Effector memory CD8-positive, alpha-beta T cell (primary cell): Measurements from ENCODE around the gene NOC4L.
A peak's percentile ranks its signal among the peaks of the same experiment; 100 is the strongest.
"Not testable (repeated sequence)": the region's sequence is repeated elsewhere in the genome, so short reads cannot be mapped to it uniquely, and the experiment has no call there.

ENCODE experiments used
- ATAC-seq: fragments of 150-1000 bp; cut with Tn5 transposase; replicated peaks from 2 replicates; pipeline ENCODE4 v1.10.0; 2021; ENCODE audit warnings: mild to moderate bottlenecking, moderate library complexity
- DNase-seq, 3 experiments: peaks; one replicate each; pipeline ENCODE4 v3.0.0; 2021
- H3K27ac Mint-ChIP-seq, 2 donors: one replicate each; pipeline ENCODE4 v1.8.0; 2022; ENCODE audit warnings: mild to moderate bottlenecking in 2 of 2, mixed read lengths in 2 of 2, moderate library complexity in 2 of 2
- H3K27me3 Mint-ChIP-seq, 2 donors: one replicate each; pipeline ENCODE4 v1.8.0; 2022; ENCODE audit warnings: mixed read lengths in 2 of 2
- H3K36me3 Mint-ChIP-seq: one replicate; pipeline ENCODE4 v1.8.0; 2022; ENCODE audit warnings: mild to moderate bottlenecking, moderate library complexity, mixed read lengths; ENCODE audit not compliant: insufficient read depth
- H3K4me1 Mint-ChIP-seq, 2 donors: one replicate each; pipeline ENCODE4 v1.8.0; 2022; ENCODE audit warnings: low read depth in 2 of 2, mixed read lengths in 2 of 2
- H3K4me3 Mint-ChIP-seq, 2 donors: one replicate each; pipeline ENCODE4 v1.8.0; 2022; ENCODE audit warnings: mild to moderate bottlenecking in 2 of 2, mixed read lengths in 2 of 2, moderate library complexity in 2 of 2
- H3K9me3 Mint-ChIP-seq, 2 donors: one replicate each; pipeline ENCODE4 v1.8.0; 2022; ENCODE audit warnings: mixed read lengths in 2 of 2
- total RNA-seq, 9 experiments: gene quantifications; one replicate each; lab custom pipeline; 2026; lab: John Stamatoyannopoulos, UW

Gene NOC4L
- total RNA-seq: 11.1 to 63.4 (median 24.1) reads per million in 9 experiments

DNA sequence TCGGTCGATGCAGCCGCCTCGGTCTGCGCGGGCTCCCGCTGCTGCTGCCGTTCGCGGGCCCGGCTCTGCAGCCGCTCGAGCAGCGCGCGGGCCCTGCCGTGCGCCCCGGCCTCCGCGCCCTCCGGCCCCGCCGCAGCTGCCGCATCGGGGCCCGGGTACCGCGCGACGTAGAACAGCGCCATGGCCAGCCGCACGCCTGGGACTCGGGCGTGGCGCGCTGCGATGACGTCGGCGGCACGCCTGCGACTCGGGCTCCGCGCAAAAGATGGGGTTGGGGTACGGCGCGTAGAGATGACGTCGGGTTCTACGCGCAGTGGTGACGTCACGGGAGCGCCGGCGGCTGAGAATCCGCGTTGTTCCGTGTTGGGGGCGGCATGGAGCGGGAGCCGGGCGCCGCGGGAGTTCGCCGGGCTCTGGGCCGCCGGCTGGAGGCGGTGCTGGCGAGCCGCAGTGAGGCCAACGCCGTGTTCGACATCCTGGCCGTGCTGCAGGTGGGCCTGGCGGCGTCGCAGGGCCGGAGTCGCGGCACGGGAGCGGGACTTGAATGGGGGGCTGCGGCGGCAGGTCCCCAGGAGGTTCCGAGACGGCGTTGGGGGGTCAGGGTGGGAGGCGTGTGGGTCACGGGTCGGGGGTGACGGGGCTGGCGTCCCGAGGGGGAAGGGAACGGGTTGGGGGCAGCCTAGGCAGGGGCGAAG, at the start of gene NOC4L, which contains the start of gene DDX51:
NOC4L (plus strand) TSS at position 343 of the 695 bp plus-strand sequence; CDS start at position 375, 32 bp downstream.
DDX51 (minus strand) TSS at position 205 of the 695 bp plus-strand sequence; CDS start at position 182, 23 bp downstream.
- peak; percentile 93 for ATAC-seq
- H3K36me3 Mint-ChIP-seq: peaks cover 65% of the 10 kb centered on the region
- peak within 1 kb of the TSS; percentile 95 to 97 for H3K4me3 Mint-ChIP-seq
- peak; percentile 95 to 99 (median 98) for DNase-seq
- H3K4me1 Mint-ChIP-seq: peaks cover 20 to 22% of the 10 kb centered on the region in 2 donors
- no peaks in the 10 kb centered on the region for H3K27me3 Mint-ChIP-seq
- peak within 1 kb of the TSS; percentile 98 to 99 for H3K27ac Mint-ChIP-seq
- H3K9me3 Mint-ChIP-seq: no peaks in the 10 kb centered on the region

GRCh38 chr12:132095520-132096409, 48.5 kb upstream of the NOC4L start:
- ATAC-seq: no peak
- peaks cover 20% of the 10 kb centered on the region for H3K36me3 Mint-ChIP-seq
- no peak overlapping the region for H3K4me3 Mint-ChIP-seq
- no peak for DNase-seq
- H3K9me3 Mint-ChIP-seq: no peaks in the 10 kb centered on the region
- no peaks in the 10 kb centered on the region for H3K27me3 Mint-ChIP-seq
- H3K4me1 Mint-ChIP-seq: peaks cover 5 to 6% of the 10 kb centered on the region in 2 donors
- peak overlapping the region; percentile 52 to 77 for H3K27ac Mint-ChIP-seq

- no peak overlapping the region for H3K27ac Mint-ChIP-seq
- no peaks in the 10 kb centered on the region for H3K27me3 Mint-ChIP-seq
- no peak overlapping the region for H3K4me3 Mint-ChIP-seq
- no peaks in the 10 kb centered on the region for H3K9me3 Mint-ChIP-seq
- peaks cover 12% of the 10 kb centered on the region for H3K36me3 Mint-ChIP-seq
- H3K4me1 Mint-ChIP-seq: peaks cover 4 to 6% of the 10 kb centered on the region in 2 donors
- DNase-seq: no peak
- no peak for ATAC-seq
These were observed 44.5 kb upstream of the NOC4L start for GRCh38 chr12:132099739-132100138.

DNA sequence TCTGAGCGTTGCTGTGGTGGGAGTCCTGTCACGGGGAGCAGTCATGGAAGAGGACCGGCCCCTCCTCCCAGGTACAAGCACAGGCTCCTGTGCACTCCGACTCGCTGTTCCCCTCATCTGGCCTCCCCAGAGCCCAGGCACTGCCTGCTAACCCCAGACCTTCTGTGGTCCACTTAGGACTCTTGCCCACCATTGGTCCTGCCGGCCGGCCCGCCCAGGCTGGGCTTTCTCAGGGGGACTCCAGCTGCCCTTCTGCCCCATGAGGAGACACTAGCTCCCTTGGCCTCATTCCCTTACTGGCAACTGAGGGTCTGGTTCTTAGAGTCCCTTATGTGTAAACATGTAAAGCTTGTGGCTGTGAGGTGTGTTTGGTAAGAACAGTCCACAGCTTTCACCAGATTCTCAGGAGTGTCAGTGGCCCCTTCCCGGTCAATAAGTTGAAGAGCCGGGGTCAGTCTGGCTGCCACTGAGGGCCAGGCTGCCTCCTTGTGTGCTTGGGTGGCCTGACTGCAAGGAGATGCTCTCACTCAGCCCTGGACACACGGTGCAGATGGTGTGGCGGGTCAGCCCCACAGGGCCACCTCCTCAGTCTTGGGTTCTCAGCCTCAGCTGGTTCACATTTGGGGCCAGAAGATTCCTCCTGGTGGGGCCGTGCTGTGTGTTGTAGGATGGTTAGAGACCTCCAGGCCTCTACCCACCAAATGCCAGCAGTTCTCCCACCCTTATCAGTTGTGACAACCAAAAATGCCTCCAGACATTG, 43.8 kb upstream of the NOC4L start:
- ATAC-seq: no peak
- H3K36me3 Mint-ChIP-seq: peaks cover 10% of the 10 kb centered on the region
- H3K9me3 Mint-ChIP-seq: no peaks in the 10 kb centered on the region
- no peak overlapping the region for H3K4me3 Mint-ChIP-seq
- H3K27me3 Mint-ChIP-seq: no peaks in the 10 kb centered on the region
- no peak overlapping the region for H3K27ac Mint-ChIP-seq
- peaks cover 2 to 4% of the 10 kb centered on the region in 2 donors for H3K4me1 Mint-ChIP-seq
- no peak for DNase-seq

- DNase-seq (no peak), ATAC-seq (no peak)
- H3K4me1 Mint-ChIP-seq: no peaks in the 10 kb centered on the region
- no peak overlapping the region for H3K4me3 Mint-ChIP-seq
- no peaks in the 10 kb centered on the region for H3K27me3 Mint-ChIP-seq
- no peak overlapping the region for H3K27ac Mint-ChIP-seq
- H3K36me3 Mint-ChIP-seq: peaks cover 6% of the 10 kb centered on the region
- no peaks in the 10 kb centered on the region for H3K9me3 Mint-ChIP-seq
These were observed 42.0 kb upstream of the NOC4L start for GRCh38 chr12:132102297-132102696.

- DNase-seq, ATAC-seq, H3K27me3 Mint-ChIP-seq, H3K4me3 Mint-ChIP-seq, H3K27ac Mint-ChIP-seq, H3K9me3 Mint-ChIP-seq, H3K4me1 Mint-ChIP-seq, H3K36me3 Mint-ChIP-seq: not testable (repeated sequence)
These were observed 41.2 kb upstream of the NOC4L start for GRCh38 chr12:132103072-132103471.

GRCh38 chr12:132103542-132104308, 40.5 kb upstream of the NOC4L start:
- peaks cover 3% of the 10 kb centered on the region for H3K36me3 Mint-ChIP-seq

DNA sequence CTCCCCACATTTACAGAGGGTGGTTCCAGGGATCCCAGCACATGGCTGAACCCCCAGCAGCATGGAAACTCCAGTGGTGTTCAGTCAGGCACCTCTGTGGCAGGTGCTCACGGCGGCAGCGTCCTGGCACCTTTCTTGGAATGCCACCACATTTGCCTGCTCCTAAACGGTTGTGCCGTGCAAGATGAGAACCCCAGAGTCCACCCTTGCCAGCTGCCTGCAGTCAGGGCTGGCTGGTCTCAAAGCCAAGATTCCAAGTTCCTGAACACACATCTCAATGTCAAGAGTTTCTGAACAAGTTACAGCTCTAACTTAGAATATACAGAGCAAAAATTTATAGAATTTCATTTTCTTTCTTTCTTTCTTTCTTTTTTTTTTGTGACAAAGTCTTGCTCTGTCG, 38.8 kb upstream of the NOC4L start:
- Mint-ChIP-seq H3K4me1 (no peaks in the 10 kb centered on the region), H3K9me3 (no peaks in the 10 kb centered on the region)

More at GRCh38 chr12:132103542-132104308, 40.5 kb upstream of the NOC4L start:
- Mint-ChIP-seq H3K27me3 (no peaks in the 10 kb centered on the region), H3K4me1 (no peaks in the 10 kb centered on the region), H3K4me3 (no peak overlapping the region), H3K9me3 (no peaks in the 10 kb centered on the region), H3K27ac (no peak overlapping the region)
- DNase-seq: no peak
- ATAC-seq: no peak

DNA sequence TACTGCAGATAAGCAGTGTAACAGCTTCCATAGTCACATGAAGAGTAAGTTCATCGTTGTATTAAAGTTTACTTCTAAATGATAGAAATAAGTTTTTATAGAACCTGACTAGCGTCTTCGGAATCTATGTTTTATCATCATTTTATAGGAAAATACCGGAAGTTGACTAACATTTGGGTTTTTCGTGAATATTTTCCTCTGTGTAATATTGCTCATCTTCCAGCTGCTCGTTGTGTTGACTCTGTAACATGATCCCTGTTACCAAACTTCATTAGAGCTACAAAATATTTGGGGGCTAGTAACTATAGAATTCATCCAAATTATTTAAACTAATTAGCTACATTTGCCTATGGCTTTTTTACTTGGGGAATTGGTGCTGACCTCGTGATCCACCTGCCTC, 37.3 kb upstream of the NOC4L start:
- Mint-ChIP-seq H3K36me3 (peaks cover 6% of the 10 kb centered on the region), H3K27ac (no peak overlapping the region)

More for the DNA sequence above, 38.8 kb upstream of the NOC4L start:
- no peak overlapping the region for H3K4me3 Mint-ChIP-seq
- DNase-seq (no peak), ATAC-seq (no peak)
- H3K27ac Mint-ChIP-seq: no peak overlapping the region
- peaks cover 6% of the 10 kb centered on the region for H3K36me3 Mint-ChIP-seq
- H3K27me3 Mint-ChIP-seq: no peaks in the 10 kb centered on the region

DNA sequence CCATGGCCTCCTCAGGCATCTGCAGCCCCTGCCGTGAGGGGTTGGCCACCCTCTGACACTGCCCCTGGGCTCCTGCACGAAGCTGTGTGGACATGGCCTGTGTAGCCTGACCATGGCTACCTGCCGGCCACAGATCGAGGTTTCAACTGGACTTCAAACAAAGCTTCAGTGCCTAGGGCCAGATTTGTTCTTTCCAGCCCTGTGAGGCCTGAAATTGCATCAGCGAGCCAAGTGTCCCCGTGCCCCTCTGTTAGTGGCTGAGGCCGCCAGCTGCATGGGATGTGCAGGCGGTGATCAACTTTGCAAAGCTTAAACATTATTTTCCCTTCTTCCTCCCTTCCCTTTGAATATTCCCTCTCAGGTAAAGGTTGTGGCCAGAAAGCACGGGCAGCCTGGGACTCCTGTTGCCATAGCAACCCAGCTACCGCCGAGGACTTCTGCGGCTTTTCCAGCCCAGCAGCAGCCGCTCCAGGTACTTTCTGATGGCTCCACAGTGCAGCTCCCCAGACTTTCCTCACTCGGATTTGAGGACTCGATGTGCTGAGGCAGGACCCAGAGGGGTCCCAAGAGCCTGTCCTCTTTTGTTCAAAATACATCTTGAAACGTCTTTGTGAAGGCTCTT, 35.9 kb upstream of the NOC4L start:
- peaks cover 6% of the 10 kb centered on the region for H3K36me3 Mint-ChIP-seq
- no peak for ATAC-seq
- no peaks in the 10 kb centered on the region for H3K27me3 Mint-ChIP-seq
- DNase-seq: no peak
- H3K9me3 Mint-ChIP-seq: no peaks in the 10 kb centered on the region
- no peak overlapping the region for H3K4me3 Mint-ChIP-seq
- H3K27ac Mint-ChIP-seq: no peak overlapping the region
- H3K4me1 Mint-ChIP-seq: no peaks in the 10 kb centered on the region

More for the DNA sequence above, 37.3 kb upstream of the NOC4L start:
- Mint-ChIP-seq H3K27me3 (no peaks in the 10 kb centered on the region), H3K4me1 (no peaks in the 10 kb centered on the region), H3K9me3 (no peaks in the 10 kb centered on the region), H3K4me3 (no peak overlapping the region)
- DNase-seq: no peak
- no peak for ATAC-seq

DNA sequence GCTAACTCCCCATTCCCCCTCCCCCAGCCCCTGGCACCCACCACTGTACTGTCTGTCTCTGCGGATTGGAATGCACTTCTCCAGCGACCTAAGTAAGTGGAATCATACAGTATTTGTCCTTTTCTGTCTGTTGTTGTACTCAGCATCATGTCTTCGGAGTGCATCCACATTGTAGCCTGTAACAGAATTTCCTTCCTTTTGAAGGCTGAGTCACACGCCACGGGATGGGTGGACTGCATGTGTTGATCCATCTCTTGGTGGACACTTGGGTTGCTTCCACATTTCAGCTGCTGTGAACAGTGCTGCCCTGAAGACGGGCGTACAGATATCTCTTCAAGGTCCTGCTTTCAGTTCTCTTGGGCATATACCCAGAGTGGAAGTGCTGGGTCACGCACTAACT, 34.5 kb upstream of the NOC4L start:
- Mint-ChIP-seq H3K9me3 (no peaks in the 10 kb centered on the region), H3K27ac (no peak overlapping the region), H3K36me3 (peaks cover 6% of the 10 kb centered on the region), H3K27me3 (no peaks in the 10 kb centered on the region), H3K4me3 (no peak overlapping the region), H3K4me1 (no peaks in the 10 kb centered on the region)
- no peak for DNase-seq
- ATAC-seq: no peak

GRCh38 chr12:132110677-132111076, 33.6 kb upstream of the NOC4L start:
- Mint-ChIP-seq H3K27ac (no peak overlapping the region), H3K9me3 (no peaks in the 10 kb centered on the region), H3K36me3 (peaks cover 6% of the 10 kb centered on the region), H3K4me3 (no peak overlapping the region), H3K4me1 (no peaks in the 10 kb centered on the region), H3K27me3 (no peaks in the 10 kb centered on the region)
- DNase-seq (no peak), ATAC-seq (no peak)
